ENCODE measurements around the gene FAM174B.

Gene FAM174B

DNA sequence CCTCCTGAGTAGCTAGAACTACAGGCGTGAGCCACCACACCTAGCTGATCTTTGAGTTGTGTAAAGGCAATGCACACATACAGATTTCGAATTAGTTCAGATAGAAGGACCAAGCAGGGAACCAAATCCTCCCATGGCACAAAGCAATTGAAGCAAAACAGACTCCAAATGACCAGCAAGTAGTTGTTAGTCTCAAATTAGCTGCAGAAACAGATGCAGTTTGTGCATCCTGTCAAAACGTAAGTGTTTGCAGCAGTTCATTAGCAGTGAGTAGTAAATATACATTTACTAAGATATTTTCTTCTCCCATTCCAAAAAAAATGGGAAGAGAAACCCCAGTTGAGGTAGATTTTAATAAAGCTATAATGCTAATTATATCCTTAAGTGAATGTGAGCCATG, 15.8 kb upstream of the FAM174B start:
- TF ChIP-seq GATA1 (IDR thresholded peaks at IDR 0.05; ENCODE audit: low read depth, low read length), result no peak
- TF ChIP-seq POLR2A (IDR thresholded peaks at IDR 0.05; ENCODE audit: low read length), result no peak
- no peak for DNase-seq

- no peak for DNase-seq
These were observed 15.0 kb upstream of the FAM174B start for GRCh38 chr15:92670621-92671020.

DNA sequence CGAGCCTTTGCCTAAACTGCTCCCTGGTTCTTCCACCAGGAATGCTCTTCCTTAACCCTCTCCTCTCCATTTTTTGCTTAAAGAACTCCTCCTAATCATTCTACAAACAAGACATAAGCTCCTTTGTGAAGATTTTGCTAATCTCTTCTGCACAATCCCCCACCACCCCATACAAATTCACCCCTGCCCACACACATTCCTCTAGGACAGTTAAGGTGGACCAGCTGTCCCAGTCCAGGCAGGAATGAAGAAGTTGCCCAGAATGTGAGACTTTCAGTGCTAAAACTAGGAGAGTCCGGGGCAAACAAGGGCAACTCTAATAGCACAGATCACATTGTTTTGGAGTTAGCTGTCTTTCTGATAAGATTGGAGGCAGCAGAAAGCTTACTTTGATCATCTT, 13.9 kb upstream of the FAM174B start:
- TF ChIP-seq GATA1 (IDR thresholded peaks at IDR 0.05; ENCODE audit: low read depth, low read length), result no peak
- no peak for TF ChIP-seq POLR2A (IDR thresholded peaks at IDR 0.05; ENCODE audit: low read length)
- no peak for DNase-seq

More at GRCh38 chr15:92670621-92671020, 15.0 kb upstream of the FAM174B start:
- no peak for TF ChIP-seq GATA1 (IDR thresholded peaks at IDR 0.05; ENCODE audit: low read depth, low read length)
- TF ChIP-seq POLR2A (IDR thresholded peaks at IDR 0.05; ENCODE audit: low read length), result no peak

DNA sequence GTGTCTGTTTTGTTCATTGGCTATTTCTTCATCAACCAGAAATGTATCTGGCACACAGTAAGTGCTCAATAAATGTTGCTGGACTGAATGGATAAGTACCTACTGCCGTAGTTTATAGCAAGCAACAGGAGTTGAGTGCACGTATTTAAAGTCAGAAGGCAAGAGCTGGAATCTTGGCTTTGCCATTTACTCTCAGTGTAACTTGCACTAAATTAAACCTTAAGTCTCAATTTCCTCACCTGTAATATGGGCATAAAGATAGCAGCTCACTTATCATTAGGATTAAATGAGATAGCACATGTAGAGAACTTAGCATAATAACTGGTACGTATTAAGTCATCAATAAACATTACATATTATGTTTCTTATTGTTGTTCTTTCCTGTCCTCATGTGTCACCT, 13.0 kb upstream of the FAM174B start:
- TF ChIP-seq POLR2A (IDR thresholded peaks at IDR 0.05; ENCODE audit: low read length), result no peak
- TF ChIP-seq GATA1 (IDR thresholded peaks at IDR 0.05; ENCODE audit: low read depth, low read length), result no peak

GRCh38 chr15:92667970-92668485, 12.5 kb upstream of the FAM174B start:
- no peak for TF ChIP-seq GATA1 (IDR thresholded peaks at IDR 0.05; ENCODE audit: low read depth, low read length)
- no peak for TF ChIP-seq POLR2A (IDR thresholded peaks at IDR 0.05; ENCODE audit: low read length)
- DNase-seq, result no peak

More for the DNA sequence above, 13.0 kb upstream of the FAM174B start:
- DNase-seq, result no peak

DNA sequence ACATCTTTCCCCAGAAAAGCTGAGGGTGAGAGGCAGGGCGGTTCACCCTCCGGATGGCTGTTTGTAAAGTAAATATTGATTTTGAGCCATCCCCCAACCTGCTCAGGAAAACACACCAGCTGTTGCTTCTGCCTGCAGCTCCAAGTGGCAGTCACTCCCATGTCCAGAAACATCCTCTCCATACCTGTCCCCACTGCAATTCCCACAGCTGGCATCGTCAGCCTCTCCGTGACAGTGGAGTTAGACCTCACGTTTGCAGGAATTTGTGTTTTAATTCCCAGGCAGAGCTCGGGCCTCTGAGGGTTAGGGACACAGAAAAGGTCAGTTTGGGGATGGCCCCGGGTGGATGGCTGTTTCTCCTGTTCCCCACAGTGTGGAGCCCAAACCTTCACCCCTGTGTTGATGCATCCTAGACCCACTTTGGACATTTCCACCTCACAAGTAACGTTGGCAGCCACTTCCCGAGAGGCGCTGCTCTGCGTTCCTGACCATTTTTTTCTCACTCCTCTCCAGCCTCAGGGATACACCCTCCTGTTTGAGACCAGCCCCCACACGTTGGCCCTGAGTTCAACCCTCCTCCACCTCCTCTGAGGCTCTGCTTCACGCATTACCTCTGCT, 11.8 kb upstream of the FAM174B start:
- TF ChIP-seq POLR2A (IDR thresholded peaks at IDR 0.05; ENCODE audit: low read length) (no peak), GATA1 (IDR thresholded peaks at IDR 0.05; ENCODE audit: low read depth, low read length) (no peak)
- no peak for DNase-seq

- TF ChIP-seq GATA1 (IDR thresholded peaks at IDR 0.05; ENCODE audit: low read depth, low read length) (no peak), POLR2A (IDR thresholded peaks at IDR 0.05; ENCODE audit: low read length) (no peak)
- no peak for DNase-seq
These were observed 11.2 kb upstream of the FAM174B start for GRCh38 chr15:92666780-92667179.

DNA sequence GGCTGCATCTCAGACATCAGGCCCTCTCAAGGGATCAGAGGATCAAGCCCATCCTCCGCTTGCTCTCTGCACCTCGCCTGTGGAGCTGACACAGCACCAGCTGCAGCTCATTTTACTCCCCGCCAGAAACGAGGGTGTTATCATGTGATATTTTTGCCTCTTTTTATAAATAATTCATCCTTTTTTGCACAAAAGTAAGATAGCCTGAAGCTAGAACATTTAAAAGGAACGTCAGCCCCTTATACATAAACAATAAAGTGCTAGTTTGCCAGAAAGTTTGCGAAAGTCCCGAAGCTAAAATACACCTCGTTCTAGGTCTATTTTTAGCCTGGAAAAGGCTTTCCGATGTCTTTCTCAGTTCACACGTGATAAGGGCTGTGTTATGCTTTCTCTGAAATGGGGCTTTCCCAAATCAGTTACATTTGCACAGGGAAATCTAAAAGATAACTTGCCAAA, 9.6 kb upstream of the FAM174B start:
- TF ChIP-seq GATA1 (IDR thresholded peaks at IDR 0.05; ENCODE audit: low read depth, low read length) (no peak), POLR2A (IDR thresholded peaks at IDR 0.05; ENCODE audit: low read length) (no peak)

GRCh38 chr15:92664178-92664900, 8.8 kb upstream of the FAM174B start:
- TF ChIP-seq GATA1 (IDR thresholded peaks at IDR 0.05; ENCODE audit: low read depth, low read length) (no peak), POLR2A (IDR thresholded peaks at IDR 0.05; ENCODE audit: low read length) (no peak)
- no peak for DNase-seq

More for the DNA sequence above, 9.6 kb upstream of the FAM174B start:
- DNase-seq, result no peak

DNA sequence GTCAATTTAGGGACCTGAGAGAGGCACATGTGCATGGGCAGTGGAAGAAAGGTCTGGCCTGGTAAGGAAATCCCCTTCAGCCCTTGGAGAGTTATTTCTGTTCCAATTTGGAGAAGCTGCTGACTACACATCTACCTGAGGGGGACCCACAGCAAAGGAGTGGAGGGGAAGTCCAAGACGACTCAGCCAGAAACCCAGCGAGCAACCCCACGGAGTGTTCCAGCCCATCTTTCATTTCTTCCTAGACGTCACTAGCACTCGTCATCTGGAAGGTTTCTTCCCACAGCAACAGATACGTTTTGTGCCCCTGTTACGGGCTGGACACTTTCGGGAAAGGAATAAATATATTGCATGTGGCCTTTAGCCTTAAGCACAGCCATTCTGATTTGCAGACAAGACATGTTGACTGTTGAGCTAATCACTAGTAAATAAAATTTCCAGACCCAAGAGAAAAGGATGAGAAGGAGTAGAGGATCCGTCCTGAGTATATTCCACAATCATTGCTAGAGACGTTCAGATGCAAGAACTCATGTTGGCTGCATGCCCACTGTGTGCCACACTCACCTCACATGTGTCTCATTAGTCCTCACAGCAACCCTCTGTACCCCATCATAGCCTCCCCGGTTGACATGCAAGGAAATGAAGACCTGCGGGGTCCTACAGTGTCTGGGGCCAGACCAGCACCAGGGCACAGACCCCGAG, 7.8 kb upstream of the FAM174B start:
- no peak for DNase-seq
- no peak for TF ChIP-seq GATA1 (IDR thresholded peaks at IDR 0.05; ENCODE audit: low read depth, low read length)
- no peak for TF ChIP-seq POLR2A (IDR thresholded peaks at IDR 0.05; ENCODE audit: low read length)

DNA sequence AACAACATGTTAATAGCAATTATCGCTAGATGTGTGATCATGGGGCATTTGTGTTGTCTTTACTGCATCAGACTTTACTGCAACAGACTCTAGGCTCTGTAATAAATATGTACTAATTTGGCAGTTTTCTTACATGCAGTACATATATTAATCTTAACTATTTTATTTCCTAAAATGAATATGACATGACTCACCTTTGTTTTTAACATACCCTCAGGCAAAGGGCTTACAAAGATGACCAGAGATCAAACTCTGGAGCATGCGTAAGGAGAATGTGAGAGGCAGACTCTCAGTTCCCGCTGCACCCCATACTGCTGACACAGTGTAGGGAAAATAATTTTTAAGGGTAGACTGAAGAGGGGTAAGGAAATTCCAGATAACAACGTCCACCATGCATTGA, 7.2 kb upstream of the FAM174B start:
- TF ChIP-seq GATA1 (IDR thresholded peaks at IDR 0.05; ENCODE audit: low read depth, low read length), result no peak
- no peak for TF ChIP-seq POLR2A (IDR thresholded peaks at IDR 0.05; ENCODE audit: low read length)
- DNase-seq, result no peak

DNA sequence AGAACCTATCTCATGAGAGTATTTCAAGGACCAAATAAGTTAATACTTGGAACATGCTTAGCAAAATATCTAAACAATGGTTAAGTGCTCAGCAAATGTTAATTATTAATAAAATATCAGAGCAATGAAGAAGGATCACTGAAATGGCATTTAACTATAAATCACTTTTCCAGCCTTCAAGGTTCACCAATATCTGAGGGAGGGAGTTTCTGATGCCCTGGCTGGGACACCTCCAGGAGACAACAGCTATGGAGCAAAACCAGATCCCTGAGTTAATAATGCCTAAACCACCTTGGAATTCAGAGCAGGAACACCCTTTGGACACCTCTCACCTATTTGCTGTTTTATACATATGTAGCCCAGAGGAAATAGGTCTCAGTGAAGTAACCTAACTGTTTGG, 6.4 kb upstream of the FAM174B start:
- TF ChIP-seq POLR2A (IDR thresholded peaks at IDR 0.05; ENCODE audit: low read length) (no peak), GATA1 (IDR thresholded peaks at IDR 0.05; ENCODE audit: low read depth, low read length) (no peak)
- DNase-seq, result no peak

DNA sequence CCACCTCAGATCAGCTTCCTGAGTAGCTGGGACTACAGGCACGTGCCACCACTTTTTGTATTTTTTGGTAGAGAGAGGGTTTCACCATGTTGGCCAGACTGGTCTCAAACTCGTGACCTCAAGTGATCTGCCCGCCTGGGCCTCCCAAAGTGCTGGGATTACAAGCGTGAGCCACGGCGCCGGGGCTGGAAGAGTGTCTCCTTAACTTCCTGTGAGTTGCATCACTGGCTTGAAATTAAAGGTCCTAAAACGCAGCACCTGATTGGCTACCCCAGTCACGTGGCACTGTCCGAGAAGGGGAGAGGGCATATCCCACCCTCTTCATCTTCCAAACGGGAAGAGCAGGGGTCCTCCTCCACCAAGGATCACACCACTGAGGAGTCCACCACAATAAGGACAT, 5.5 kb upstream of the FAM174B start:
- DNase-seq, result no peak
- TF ChIP-seq GATA1 (IDR thresholded peaks at IDR 0.05; ENCODE audit: low read depth, low read length) (no peak), POLR2A (IDR thresholded peaks at IDR 0.05; ENCODE audit: low read length) (no peak)

DNA sequence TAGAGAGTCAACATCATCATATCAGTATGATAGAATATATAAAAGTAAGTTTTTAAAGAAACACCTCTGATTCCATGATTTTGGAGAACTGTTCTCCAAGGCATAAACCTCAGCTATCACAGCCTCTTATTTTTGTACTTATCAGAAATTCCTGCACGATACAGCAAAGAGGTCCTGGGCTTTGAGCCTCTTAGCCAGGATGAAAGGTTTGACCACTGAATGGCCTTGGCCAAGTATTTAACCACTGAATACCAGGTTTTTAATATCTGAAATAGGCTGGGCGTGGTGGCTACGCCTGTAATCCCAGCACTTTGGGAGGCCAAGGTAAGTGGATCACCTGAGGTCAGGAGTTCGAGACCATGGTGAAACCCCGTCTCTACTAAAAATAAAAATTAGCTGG, 1.9 kb upstream of the FAM174B start:
- TF ChIP-seq GATA1 (IDR thresholded peaks at IDR 0.05; ENCODE audit: low read depth, low read length) (no peak), POLR2A (IDR thresholded peaks at IDR 0.05; ENCODE audit: low read length) (no peak)
- no peak for DNase-seq
